Testis (tissue), 2 donors: ENCODE results near the gene RHEX.

Experiments used
- CTCF ChIP-seq, 3 experiments: fragments of 450-650 bp in 2 of 3; fragments of 200-600 bp in 1 of 3; sonication (generic) in 1 of 3; IDR thresholded peaks; one replicate each; pipeline ENCODE4 v1.5.1; 2016 to 2019; ENCODE audit warnings: antibody characterized with exemption in 3 of 3, mild to moderate bottlenecking in 2 of 3, moderate library complexity in 1 of 3
- POLR2A ChIP-seq: fragments of 450-650 bp; IDR thresholded peaks from one replicate; pipeline ENCODE4 v1.6.1; 2017; ENCODE audit warnings: antibody characterized with exemption, mild to moderate bottlenecking, moderate library complexity

GRCh38 chr1:206036663-206037455, 16.1 kb upstream of the RHEX start:
- TF ChIP-seq CTCF (IDR thresholded peaks at IDR 0.05) (no peak), POLR2A (no peak)
